ENCODE results near the gene BABAM2. TPM values are rescaled to one million over a fixed set of nuclear protein-coding genes. Genes with fewer than 3 reads are reported as not detected.

Gene BABAM2
- total and polyA plus RNA-seq, 4 donors: 9.9 to 17.0 (median 13.9) TPM

- peaks cover 0 to 3% (median 0%) of the 10 kb centered on the region in 4 donors for H3K9me3 ChIP-seq (ENCODE audit: control insufficient read depth in 4 of 4, low read length in 3 of 4)
- peaks cover 0 to 3% (median 0%) of the 10 kb centered on the region in 4 donors for H3K4me1 ChIP-seq (ENCODE audit: control insufficient read depth in 4 of 4, insufficient read depth in 4 of 4, low read length in 3 of 4)
- H3K27me3 ChIP-seq (ENCODE audit: control insufficient read depth in 4 of 4, insufficient read depth in 4 of 4, low read length in 3 of 4): no peaks in the 10 kb centered on the region
- no peak for DNase-seq (ENCODE audit: low spot score)
- 80% methylated on average over 8 of the region's 8 CpGs for WGBS
- H3K36me3 ChIP-seq (ENCODE audit: control insufficient read depth in 4 of 4, insufficient read depth in 3 of 4, low read depth in 1 of 4, low read length in 3 of 4): no peaks in the 10 kb centered on the region
- H3K9ac ChIP-seq (ENCODE audit: low read depth in 1 of 2, low read length in 2 of 2): no peak overlapping the region
- no peak overlapping the region for H3K27ac ChIP-seq (ENCODE audit: low read depth in 1 of 2, low read length in 2 of 2)
- no peak overlapping the region for H3K4me3 ChIP-seq (ENCODE audit: low read depth in 1 of 3, low read length in 3 of 3)
- no peak for TF ChIP-seq ATF3 (IDR thresholded peaks at IDR 0.05)
- TF ChIP-seq TAF1 (conservative IDR thresholded peaks at IDR 0.05): no peak
- no peak for TF ChIP-seq JUND (IDR thresholded peaks at IDR 0.05)
- TF ChIP-seq MAX (IDR thresholded peaks at IDR 0.05): no peak
- no peak for TF ChIP-seq NR2F2 (IDR thresholded peaks at IDR 0.05)
- no peak for TF ChIP-seq REST (IDR thresholded peaks at IDR 0.05)
- TF ChIP-seq GABPA (IDR thresholded peaks at IDR 0.05 in 1 of 2, conservative IDR thresholded peaks at IDR 0.05 in 1 of 2): no peak
- no peak for TF ChIP-seq FOXA2 (IDR thresholded peaks at IDR 0.05)
- no peak for TF ChIP-seq RXRA (IDR thresholded peaks at IDR 0.05)
- no peak for TF ChIP-seq HNF4A (conservative IDR thresholded peaks at IDR 0.05)
- TF ChIP-seq YY1 (IDR thresholded peaks at IDR 0.05): no peak
- TF ChIP-seq RAD21 (IDR thresholded peaks at IDR 0.05): no peak
Observed at GRCh38 chr2:28173377-28173776, 282.8 kb downstream of the BABAM2 start.

GRCh38 chr2:28174211-28174610, 283.7 kb downstream of the BABAM2 start:
- Histone ChIP-seq H3K36me3 (ENCODE audit: control insufficient read depth in 4 of 4, insufficient read depth in 3 of 4, low read depth in 1 of 4, low read length in 3 of 4) (no peaks in the 10 kb centered on the region), H3K27me3 (ENCODE audit: control insufficient read depth in 4 of 4, insufficient read depth in 4 of 4, low read length in 3 of 4) (no peaks in the 10 kb centered on the region), H3K4me1 (ENCODE audit: control insufficient read depth in 4 of 4, insufficient read depth in 4 of 4, low read length in 3 of 4) (peaks cover 0 to 3% (median 0%) of the 10 kb centered on the region in 4 donors), H3K27ac (ENCODE audit: low read depth in 1 of 2, low read length in 2 of 2) (no peak overlapping the region), H3K9ac (ENCODE audit: low read depth in 1 of 2, low read length in 2 of 2) (no peak overlapping the region), H3K9me3 (ENCODE audit: control insufficient read depth in 4 of 4, low read length in 3 of 4) (peaks cover 0 to 3% (median 0%) of the 10 kb centered on the region in 4 donors), H3K4me3 (ENCODE audit: low read depth in 1 of 3, low read length in 3 of 3) (no peak overlapping the region)
- TF ChIP-seq EGR1 (IDR thresholded peaks at IDR 0.05; ENCODE audit: low read depth in 2 of 2) (no peak), RAD21 (IDR thresholded peaks at IDR 0.05) (no peak), MAX (IDR thresholded peaks at IDR 0.05) (no peak)
- 95% methylated on average over 4 of the region's 4 CpGs for WGBS
- DNase-seq (ENCODE audit: low spot score): no peak

- 95% methylated on average over 3 of the region's 3 CpGs for WGBS
- H3K4me1 ChIP-seq (ENCODE audit: control insufficient read depth in 4 of 4, insufficient read depth in 4 of 4, low read length in 3 of 4): peaks cover 0 to 3% (median 0%) of the 10 kb centered on the region in 4 donors
- TF ChIP-seq ZBTB33 (IDR thresholded peaks at IDR 0.05): no peak
- no peak for TF ChIP-seq GABPA (IDR thresholded peaks at IDR 0.05 in 1 of 2, conservative IDR thresholded peaks at IDR 0.05 in 1 of 2)
- no peak for TF ChIP-seq SP1 (IDR thresholded peaks at IDR 0.05)
- TF ChIP-seq FOXA1 (IDR thresholded peaks at IDR 0.05): no peak
- TF ChIP-seq JUND (IDR thresholded peaks at IDR 0.05): no peak
- no peak for TF ChIP-seq HNF4A (conservative IDR thresholded peaks at IDR 0.05)
- no peak for TF ChIP-seq REST (IDR thresholded peaks at IDR 0.05)
- TF ChIP-seq YY1 (IDR thresholded peaks at IDR 0.05): no peak
- TF ChIP-seq MAX (IDR thresholded peaks at IDR 0.05): no peak
- no peak for TF ChIP-seq TAF1 (conservative IDR thresholded peaks at IDR 0.05)
- no peak for TF ChIP-seq NR2F2 (IDR thresholded peaks at IDR 0.05)
Observed at GRCh38 chr2:28175028-28175427, 284.5 kb downstream of the BABAM2 start.

More at GRCh38 chr2:28175028-28175427, 284.5 kb downstream of the BABAM2 start:
- Histone ChIP-seq H3K27me3 (ENCODE audit: control insufficient read depth in 4 of 4, insufficient read depth in 4 of 4, low read length in 3 of 4) (no peaks in the 10 kb centered on the region), H3K9me3 (ENCODE audit: control insufficient read depth in 4 of 4, low read length in 3 of 4) (peaks cover 0 to 3% (median 0%) of the 10 kb centered on the region in 4 donors), H3K9ac (ENCODE audit: low read depth in 1 of 2, low read length in 2 of 2) (no peak overlapping the region), H3K27ac (ENCODE audit: low read depth in 1 of 2, low read length in 2 of 2) (no peak overlapping the region), H3K36me3 (ENCODE audit: control insufficient read depth in 4 of 4, insufficient read depth in 3 of 4, low read depth in 1 of 4, low read length in 3 of 4) (no peaks in the 10 kb centered on the region), H3K4me3 (ENCODE audit: low read depth in 1 of 3, low read length in 3 of 3) (no peak overlapping the region)
- no peak for DNase-seq (ENCODE audit: low spot score)

All from liver (tissue), 9 donors.